CD1c-positive myeloid dendritic cell (primary cell): ENCODE results near the gene HPN.
"Not testable (repeated sequence)": the region's sequence is repeated elsewhere in the genome, so short reads cannot be mapped to it uniquely, and the experiment has no call there.

ENCODE experiments used
- DNase-seq: peaks from one replicate; pipeline ENCODE4 v3.0.0-alpha.2; 2016; ENCODE audit errors: extremely low spot score

The HPN gene

DNA sequence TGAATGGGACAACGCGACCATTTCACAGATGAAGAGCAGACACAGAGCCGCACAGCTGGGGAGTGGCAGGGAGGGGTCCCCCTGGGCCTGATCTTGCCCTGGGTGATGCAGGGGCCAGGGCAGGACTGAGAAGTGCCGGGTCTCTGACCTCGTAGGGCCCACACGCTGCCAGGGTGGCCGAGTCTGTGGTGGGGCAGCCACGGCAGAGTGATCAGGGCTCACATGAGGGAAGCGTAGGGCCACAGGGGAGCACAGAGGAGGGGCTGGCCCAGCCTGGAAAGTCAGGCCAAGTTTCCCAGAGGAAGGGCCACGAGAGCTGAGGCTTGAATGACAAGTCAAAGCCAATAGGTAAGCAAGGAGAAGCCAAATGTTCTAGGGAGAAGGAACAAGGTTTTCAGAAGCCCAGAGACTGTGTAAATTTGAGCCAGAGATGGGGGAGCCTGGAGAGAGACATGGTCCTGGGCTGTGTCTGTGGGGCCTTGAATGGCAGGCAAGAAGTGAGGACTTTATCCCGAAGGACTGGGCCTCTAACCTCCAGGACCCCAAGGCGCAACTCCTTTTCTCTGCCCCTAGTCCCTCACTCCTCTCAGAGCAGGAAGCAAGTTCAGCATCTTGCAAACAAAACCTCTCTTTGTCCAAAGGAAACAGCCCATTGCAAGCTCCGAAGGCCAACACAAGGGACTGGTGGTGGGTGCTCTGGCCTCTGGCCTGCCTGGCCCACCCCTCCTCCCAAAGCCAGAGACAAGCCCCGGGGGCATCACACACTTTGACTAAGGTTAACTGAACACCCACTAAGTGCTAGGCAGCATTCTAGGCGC lies 42.4 kb downstream of the HPN start:
- no peak for DNase-seq

DNA sequence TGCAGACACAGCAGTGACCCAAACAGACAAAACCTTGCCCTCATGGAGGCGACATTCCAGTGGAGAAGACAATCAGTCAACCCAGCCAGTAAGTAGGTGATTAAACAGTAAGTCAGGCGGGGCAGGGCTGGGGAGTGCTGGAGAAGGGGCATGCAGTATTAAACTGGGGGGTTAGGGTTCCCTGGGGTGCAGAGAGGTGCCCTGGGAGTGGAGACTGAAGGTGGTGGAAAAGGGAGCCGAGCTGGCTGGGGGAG lies 42.9 kb downstream of the HPN start:
- DNase-seq, result no peak

GRCh38 chr19:35085947-35086346 lies 44.4 kb downstream of the HPN start:
- DNase-seq, result no peak

- DNase-seq, result no peak
Measured at GRCh38 chr19:35086455-35086854, 44.9 kb downstream of the HPN start.

GRCh38 chr19:35087393-35087792 lies 45.9 kb downstream of the HPN start:
- DNase-seq, result no peak

DNA sequence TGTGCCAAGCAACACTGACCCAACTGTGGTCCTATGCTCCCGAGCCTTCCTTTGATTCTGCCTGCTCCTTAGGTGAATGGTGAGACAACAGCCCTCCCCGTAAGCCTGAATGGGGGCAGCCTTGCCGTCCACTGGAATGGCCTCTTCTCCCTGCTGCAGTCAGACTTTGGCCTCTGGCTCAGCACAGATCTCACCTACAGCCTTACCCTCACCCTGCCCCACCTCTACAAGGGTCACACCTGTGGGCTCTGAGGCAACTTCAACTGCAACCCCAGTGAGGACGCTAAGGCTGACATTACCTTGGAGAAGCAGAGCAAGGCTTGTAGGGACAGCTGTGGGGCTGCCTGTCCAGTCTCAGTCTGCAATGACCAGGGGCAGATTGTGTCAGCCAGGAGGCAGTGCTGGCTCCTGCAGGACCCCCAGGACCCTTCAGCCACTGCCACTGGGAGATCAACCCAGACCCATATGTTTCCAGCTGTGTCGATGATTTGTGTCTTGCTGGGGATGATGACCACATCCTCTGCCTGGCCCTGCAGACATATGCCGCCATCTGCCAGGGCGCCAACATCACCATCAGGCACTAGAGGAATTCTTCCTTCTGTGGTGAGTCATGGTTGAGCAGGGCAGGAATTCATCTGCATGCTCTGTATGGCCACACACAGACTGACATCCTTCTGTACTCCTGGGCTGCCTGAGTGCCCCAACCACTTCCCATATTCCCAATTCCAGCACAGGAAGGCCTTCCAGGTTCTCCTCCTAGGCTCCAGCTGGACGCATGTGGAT lies 46.8 kb downstream of the HPN start:
- no peak for DNase-seq

DNA sequence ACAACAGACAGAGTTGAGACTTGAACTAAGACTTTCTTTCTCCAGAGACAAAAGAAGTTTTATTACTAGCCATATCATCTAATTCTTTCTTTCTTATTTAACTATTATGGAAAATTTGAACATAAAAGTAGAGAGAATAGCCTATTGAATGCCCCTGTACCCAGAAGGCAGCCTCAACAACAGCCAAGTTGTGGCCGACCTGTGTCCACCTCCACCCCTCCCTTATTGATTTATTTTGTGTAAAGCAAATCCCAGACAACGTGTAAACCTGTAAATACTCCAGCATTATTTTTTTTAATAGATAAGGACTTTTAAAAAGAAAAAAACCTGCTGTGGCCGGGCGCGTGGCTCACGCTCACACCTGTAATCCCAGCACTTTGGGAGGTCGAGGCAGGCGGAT lies 48.0 kb downstream of the HPN start:
- DNase-seq, result no peak

- DNase-seq, result no peak
Measured at GRCh38 chr19:35090160-35090505, 48.6 kb downstream of the HPN start.

- DNase-seq, result peak; percentile 70
Measured at GRCh38 chr19:35090506-35091214, 49.1 kb downstream of the HPN start.

DNA sequence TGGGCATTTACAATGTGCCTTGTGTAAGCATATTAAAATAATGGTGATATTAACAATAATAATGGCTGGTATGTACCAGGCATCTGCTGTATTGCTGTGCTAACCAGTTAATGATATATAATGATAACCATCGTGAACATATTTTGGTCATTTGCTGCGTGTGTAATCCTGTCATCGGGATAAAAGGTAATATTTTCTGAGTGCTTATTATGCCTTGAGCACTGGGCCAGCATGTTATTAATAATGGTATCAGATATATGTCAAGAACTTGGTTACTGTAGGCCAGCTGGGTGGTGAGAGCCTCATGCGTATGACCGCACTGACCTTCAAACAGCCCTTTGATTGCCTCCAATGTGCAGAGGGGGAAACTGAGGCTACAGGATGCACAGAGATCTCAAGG lies 51.9 kb downstream of the HPN start:
- DNase-seq, result no peak

- DNase-seq, result no peak
Measured at GRCh38 chr19:35093941-35094647, 52.6 kb downstream of the HPN start.

GRCh38 chr19:35094656-35095055 lies 53.1 kb downstream of the HPN start:
- DNase-seq, result no peak

- no peak for DNase-seq
Measured at GRCh38 chr19:35095667-35096368, 54.3 kb downstream of the HPN start.

DNA sequence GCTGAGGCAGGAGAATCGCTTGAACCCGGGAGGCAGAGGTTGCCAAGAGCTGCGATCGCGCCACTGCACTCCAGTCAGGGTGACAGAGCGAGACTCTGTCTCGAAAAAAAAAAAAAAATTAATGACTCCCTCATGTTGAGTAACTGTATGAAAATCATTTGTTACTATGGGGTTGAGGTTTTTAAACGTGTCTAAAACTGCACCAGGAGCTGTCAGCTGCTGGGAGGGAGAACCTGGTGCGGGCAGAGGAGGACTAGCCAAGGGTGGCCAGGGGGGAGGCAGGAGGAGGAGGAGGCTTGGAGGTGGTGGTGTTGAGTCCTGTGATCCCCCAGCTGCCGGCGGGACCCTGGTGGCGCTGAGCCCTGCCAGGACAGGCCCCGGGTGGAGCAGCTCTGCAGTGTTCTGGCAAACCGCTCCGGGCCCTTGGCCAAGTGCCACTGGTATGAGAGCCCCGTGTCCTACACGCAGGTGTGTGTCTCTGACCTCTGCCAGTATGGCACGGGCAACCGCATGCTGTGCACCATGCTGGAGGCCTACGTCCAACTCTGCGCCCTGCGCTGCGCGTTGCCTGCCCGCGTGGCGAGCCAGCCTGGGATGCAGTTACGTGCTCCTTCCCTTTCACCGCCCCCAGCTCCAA lies 57.0 kb downstream of the HPN start:
- DNase-seq, result no peak

- no peak for DNase-seq
Measured at GRCh38 chr19:35099155-35099896, 57.8 kb downstream of the HPN start.

DNA sequence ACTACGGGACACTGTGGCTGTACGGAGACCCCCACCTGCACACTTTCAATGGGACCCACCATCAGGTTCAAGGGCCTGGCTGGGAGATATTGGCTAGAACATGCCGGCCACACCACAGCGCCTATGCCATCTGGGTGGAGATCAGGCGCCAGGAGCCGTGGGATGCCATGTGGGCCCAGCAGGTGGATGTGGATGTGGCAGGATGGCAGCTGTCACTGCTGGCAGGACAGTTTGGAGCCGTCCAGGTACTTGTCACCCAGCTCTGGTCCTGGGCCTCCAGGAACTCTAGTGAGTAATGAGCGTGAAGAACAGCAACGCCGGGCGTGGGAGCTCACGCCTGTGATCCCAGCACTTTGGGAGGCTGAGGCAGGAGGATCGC lies 58.4 kb downstream of the HPN start:
- DNase-seq, result no peak

- DNase-seq, result no peak
Measured at GRCh38 chr19:35100588-35101533, 59.3 kb downstream of the HPN start.

DNA sequence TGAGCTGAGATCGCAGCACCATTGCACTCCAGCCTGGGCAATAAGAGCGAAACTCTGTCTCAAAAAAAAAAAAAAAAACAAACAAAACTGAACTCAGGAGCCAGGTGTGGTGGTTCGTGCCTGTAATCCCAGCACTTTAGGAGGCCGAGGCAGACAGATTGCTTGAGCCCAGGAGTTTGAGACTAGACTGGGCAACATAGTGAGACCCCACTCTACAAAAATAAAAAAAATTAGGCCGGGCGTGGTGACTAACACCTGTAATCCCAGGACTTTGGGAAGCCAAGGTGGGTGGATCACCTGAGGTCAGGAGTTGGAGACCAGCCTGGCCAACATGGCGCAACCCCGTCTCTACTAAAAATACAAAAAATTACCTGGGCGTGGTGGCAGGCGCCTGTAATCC lies 60.4 kb downstream of the HPN start:
- not testable (repeated sequence) for DNase-seq

GRCh38 chr19:35103614-35104013 lies 62.1 kb downstream of the HPN start:
- not testable (repeated sequence) for DNase-seq
